Measurements from ENCODE around the gene RBM4. TPM values are rescaled to one million over a fixed set of nuclear protein-coding genes. Genes with fewer than 3 reads are reported as not detected.

The RBM4 gene
- total and polyA plus RNA-seq, 2 of the 13 experiments (the other 11 are each of a cell fraction or from before 2014, with no cell fraction given), result 126 to 136 TPM

DNA sequence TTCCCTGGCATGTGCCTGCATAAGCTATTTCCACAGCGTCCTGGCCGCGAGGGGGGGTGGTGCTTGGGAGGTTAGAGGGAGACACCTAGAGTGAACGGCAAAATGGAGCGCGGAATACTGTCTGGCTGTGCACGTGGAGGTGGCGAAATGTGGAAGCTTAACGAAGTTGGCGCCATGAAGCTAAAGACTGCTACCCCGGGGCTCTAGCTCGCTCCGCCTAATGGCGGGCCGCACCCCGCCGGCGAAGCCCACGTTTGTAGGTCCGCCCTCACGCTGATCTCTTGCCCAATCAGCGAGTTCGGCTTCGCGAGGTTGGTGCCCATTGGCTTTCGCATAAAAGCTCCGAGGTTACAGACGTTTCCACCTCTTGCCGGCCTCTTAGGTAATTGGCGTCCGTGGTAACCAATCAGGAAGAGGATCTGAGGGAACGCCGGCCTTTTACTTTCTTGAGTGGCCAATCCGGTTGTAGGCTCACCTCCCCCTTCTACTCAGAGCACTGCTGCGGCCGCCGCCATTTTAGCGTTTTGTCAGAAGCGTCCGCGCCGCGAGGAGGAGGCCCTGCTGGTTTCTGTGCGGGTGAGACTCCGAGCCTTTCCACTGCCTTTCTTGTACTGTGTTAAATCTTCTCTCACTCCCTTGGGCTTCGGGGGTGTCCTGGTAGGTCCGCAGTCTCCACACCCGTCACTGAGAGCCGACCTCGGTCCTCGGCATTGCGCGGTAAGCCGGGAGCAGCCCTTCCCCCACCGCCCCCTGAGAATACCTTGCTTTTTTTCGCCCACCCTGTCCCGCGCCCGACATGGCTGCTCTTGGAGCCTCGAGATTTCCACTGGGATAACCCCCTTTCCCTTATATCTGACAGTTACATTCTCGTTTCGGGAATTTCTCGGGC lies at the start of gene RBM4 (continued):
- TF ChIP-seq, protein P1, sequence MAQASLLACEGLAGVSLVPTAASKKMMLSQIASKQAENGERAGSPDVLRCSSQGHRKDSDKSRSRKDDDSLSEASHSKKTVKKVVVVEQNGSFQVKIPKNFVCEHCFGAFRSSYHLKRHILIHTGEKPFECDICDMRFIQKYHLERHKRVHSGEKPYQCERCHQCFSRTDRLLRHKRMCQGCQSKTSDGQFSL (CRISPR knock-in tag; IDR thresholded peaks at IDR 0.05), result peak; percentile 88
- peak; percentile 49; the same call in 1 of the 2 replicates for TF ChIP-seq ZNF83 (CRISPR knock-in tag; IDR thresholded peaks at IDR 0.05; ENCODE audit: borderline replicate concordance)
- TF ChIP-seq ZBTB38 (CRISPR knock-in tag; IDR thresholded peaks at IDR 0.05), result no peak
- TF ChIP-seq GATAD1 (CRISPR knock-in tag; IDR thresholded peaks at IDR 0.05), result peak; percentile 64
- TF ChIP-seq, protein P2, sequence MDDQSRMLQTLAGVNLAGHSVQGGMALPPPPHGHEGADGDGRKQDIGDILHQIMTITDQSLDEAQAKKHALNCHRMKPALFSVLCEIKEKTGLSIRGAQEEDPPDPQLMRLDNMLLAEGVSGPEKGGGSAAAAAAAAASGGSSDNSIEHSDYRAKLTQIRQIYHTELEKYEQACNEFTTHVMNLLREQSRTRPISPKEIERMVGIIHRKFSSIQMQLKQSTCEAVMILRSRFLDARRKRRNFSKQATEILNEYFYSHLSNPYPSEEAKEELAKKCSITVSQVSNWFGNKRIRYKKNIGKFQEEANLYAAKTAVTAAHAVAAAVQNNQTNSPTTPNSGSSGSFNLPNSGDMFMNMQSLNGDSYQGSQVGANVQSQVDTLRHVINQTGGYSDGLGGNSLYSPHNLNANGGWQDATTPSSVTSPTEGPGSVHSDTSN (CRISPR knock-in tag; IDR thresholded peaks at IDR 0.05; ENCODE audit: borderline replicate concordance), result no peak; the same call in 1 of the 2 replicates
- TF ChIP-seq ZNF564 (CRISPR knock-in tag; IDR thresholded peaks at IDR 0.05), result no peak
- TF ChIP-seq RBM22 (optimal IDR thresholded peaks at IDR 0.05; ENCODE audit: low read length), result peak; percentile 94
- TF ChIP-seq WIZ (CRISPR knock-in tag; IDR thresholded peaks at IDR 0.05), result no peak
- TF ChIP-seq ZNF788 (CRISPR knock-in tag; IDR thresholded peaks at IDR 0.05; ENCODE audit: borderline replicate concordance), result no peak
- no peak for TF ChIP-seq HDAC6 (IDR thresholded peaks at IDR 0.05; ENCODE audit: low read depth, low read length)
- TF ChIP-seq DPF2 (CRISPR knock-in tag; IDR thresholded peaks at IDR 0.05; ENCODE audit: borderline replicate concordance, low read depth), result no peak
- 0 out of 2 replicates have a peak, but pooled peaks have one; percentile 26 for TF ChIP-seq TMF1 (CRISPR knock-in tag; IDR thresholded peaks at IDR 0.05; ENCODE audit: low read depth)
- no peak for TF ChIP-seq RFX5 (IDR thresholded peaks at IDR 0.05; ENCODE audit: low read depth, low read length)
- no peak for TF ChIP-seq GTF3A (CRISPR knock-in tag; conservative IDR thresholded peaks at IDR 0.05)
- no peak for TF ChIP-seq TBL1XR1 (IDR thresholded peaks at IDR 0.05; ENCODE audit: borderline replicate concordance, low read length, partially characterized antibody)
- TF ChIP-seq KMT2B (CRISPR knock-in tag; IDR thresholded peaks at IDR 0.05), result peak; percentile 67
- TF ChIP-seq REL (CRISPR knock-in tag; conservative IDR thresholded peaks at IDR 0.05), result 0 out of 2 replicates have a peak, but pooled peaks have one; percentile 71
- TF ChIP-seq DMAP1 (CRISPR knock-in tag; IDR thresholded peaks at IDR 0.05), result peak; percentile 90
- TF ChIP-seq, protein P3, sequence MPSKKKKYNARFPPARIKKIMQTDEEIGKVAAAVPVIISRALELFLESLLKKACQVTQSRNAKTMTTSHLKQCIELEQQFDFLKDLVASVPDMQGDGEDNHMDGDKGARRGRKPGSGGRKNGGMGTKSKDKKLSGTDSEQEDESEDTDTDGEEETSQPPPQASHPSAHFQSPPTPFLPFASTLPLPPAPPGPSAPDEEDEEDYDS (CRISPR knock-in tag; IDR thresholded peaks at IDR 0.05), result peak; percentile 72
- TF ChIP-seq ZEB1 (IDR thresholded peaks at IDR 0.05; ENCODE audit: insufficient replicate concordance, low read depth), result peak; percentile 30
- TF ChIP-seq NFIC (IDR thresholded peaks at IDR 0.05; ENCODE audit: low read length), result 0 out of 2 replicates have a peak, but pooled peaks have one; percentile 36
- no peak for TF ChIP-seq ZBTB3 (CRISPR knock-in tag; IDR thresholded peaks at IDR 0.05; ENCODE audit: borderline replicate concordance, low read depth)
- TF ChIP-seq, protein P4, sequence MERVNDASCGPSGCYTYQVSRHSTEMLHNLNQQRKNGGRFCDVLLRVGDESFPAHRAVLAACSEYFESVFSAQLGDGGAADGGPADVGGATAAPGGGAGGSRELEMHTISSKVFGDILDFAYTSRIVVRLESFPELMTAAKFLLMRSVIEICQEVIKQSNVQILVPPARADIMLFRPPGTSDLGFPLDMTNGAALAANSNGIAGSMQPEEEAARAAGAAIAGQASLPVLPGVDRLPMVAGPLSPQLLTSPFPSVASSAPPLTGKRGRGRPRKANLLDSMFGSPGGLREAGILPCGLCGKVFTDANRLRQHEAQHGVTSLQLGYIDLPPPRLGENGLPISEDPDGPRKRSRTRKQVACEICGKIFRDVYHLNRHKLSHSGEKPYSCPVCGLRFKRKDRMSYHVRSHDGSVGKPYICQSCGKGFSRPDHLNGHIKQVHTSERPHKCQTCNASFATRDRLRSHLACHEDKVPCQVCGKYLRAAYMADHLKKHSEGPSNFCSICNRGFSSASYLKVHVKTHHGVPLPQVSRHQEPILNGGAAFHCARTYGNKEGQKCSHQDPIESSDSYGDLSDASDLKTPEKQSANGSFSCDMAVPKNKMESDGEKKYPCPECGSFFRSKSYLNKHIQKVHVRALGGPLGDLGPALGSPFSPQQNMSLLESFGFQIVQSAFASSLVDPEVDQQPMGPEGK (CRISPR knock-in tag; IDR thresholded peaks at IDR 0.05), result no peak; the same call in none of the 2 replicates
- peak; percentile 25; the same call in 1 of the 2 replicates for TF ChIP-seq MBD4 (IDR thresholded peaks at IDR 0.05; ENCODE audit: borderline replicate concordance, low read length)
- no peak; the same call in 1 of the 2 replicates for TF ChIP-seq ZFP90 (CRISPR knock-in tag; IDR thresholded peaks at IDR 0.05; ENCODE audit: borderline replicate concordance)
- peak; percentile 56 for TF ChIP-seq GABPB1 (CRISPR knock-in tag; IDR thresholded peaks at IDR 0.05)
- no peak for TF ChIP-seq ARNTL (CRISPR knock-in tag; IDR thresholded peaks at IDR 0.05)

Data from HepG2 (cell line).